ENCODE results near the gene HYDIN. TPM values are rescaled to one million over a fixed set of nuclear protein-coding genes. Genes with fewer than 3 reads are reported as not detected.

HYDIN gene
- total and polyA plus RNA-seq, 4 experiments from 2014 or later: not detected

GRCh38 chr16:70782237-70782636 lies 448.3 kb downstream of the HYDIN start:
- H3K27ac Mint-ChIP-seq: no peak overlapping the region
- H3K4me3 ChIP-seq (ENCODE audit: low read length in 2 of 2): no peak overlapping the region
- DNase-seq: no peak
- no peak overlapping the region for H3K27ac ChIP-seq (ENCODE audit: low read depth, low read length)
- POLR2A ChIA-PET (ENCODE audit: partially characterized antibody): no interaction called here
- H3K4me1 Mint-ChIP-seq: peaks cover 0 to 3% (median 0%) of the 10 kb centered on the region in 4 donors
- H3K27me3 ChIP-seq (ENCODE audit: insufficient read depth, low read length): no peaks in the 10 kb centered on the region
- CTCF ChIA-PET (ENCODE audit: partially characterized antibody): no interaction called here
- H3K27me3 Mint-ChIP-seq: no peaks in the 10 kb centered on the region
- intact Hi-C loops (cut with micrococcal nuclease): no loop called here
- H3K9me3 Mint-ChIP-seq: peaks cover 0 to 3% (median 0%) of the 10 kb centered on the region in 8 donors
- H3K9me3 ChIP-seq (ENCODE audit: control insufficient read depth in 1 of 2, low read length in 2 of 2): no peaks in the 10 kb centered on the region
- peaks cover 82% of the 10 kb centered on the region for H3K36me3 ChIP-seq (ENCODE audit: insufficient read depth, low read length)
- no peak overlapping the region for H3K4me3 Mint-ChIP-seq
- peaks cover 81 to 91% of the 10 kb centered on the region in 2 donors for H3K36me3 Mint-ChIP-seq
- H3K4me1 ChIP-seq (ENCODE audit: insufficient read depth, low read length): no peaks in the 10 kb centered on the region

DNA sequence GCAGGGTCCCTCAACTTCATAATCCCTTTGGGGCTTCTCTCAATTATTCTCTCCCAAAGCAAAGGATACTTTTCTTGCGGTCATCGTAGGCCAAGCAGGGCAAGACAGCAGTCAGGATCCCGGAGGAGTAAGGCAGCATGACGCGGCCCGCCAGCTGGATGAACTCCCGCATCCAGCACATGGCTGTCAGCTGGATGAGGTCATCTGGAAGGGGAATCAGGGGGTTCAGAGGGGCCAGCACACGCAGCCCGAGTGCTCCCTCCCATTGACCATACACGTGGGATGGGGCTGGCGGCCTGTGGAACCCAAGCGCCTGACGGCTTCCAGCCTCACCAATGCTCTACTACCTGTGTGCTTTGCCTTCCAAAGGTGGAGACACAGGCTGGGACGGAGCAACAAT lies 448.7 kb downstream of the HYDIN start:
- peaks cover 0 to 3% (median 0%) of the 10 kb centered on the region in 8 donors for H3K9me3 Mint-ChIP-seq
- no peak overlapping the region for H3K4me3 Mint-ChIP-seq
- H3K27ac ChIP-seq (ENCODE audit: low read depth, low read length): no peak overlapping the region
- no peaks in the 10 kb centered on the region for H3K27me3 ChIP-seq (ENCODE audit: insufficient read depth, low read length)
- peaks cover 80 to 88% of the 10 kb centered on the region in 2 donors for H3K36me3 Mint-ChIP-seq
- peaks cover 0 to under 1% (median 0%) of the 10 kb centered on the region in 4 donors for H3K4me1 Mint-ChIP-seq
- no peak overlapping the region for H3K27ac Mint-ChIP-seq
- intact Hi-C loops (cut with micrococcal nuclease): no loop called here
- no peaks in the 10 kb centered on the region for H3K9me3 ChIP-seq (ENCODE audit: control insufficient read depth in 1 of 2, low read length in 2 of 2)
- ChIA-PET CTCF (ENCODE audit: partially characterized antibody) (interaction anchor here (1.1 kb wide), 1 partner anchor 11 kb away, joined by 10 read pairs; no protein-coding TSS in a partner anchor), POLR2A (ENCODE audit: partially characterized antibody) (no interaction called here)
- H3K4me1 ChIP-seq (ENCODE audit: insufficient read depth, low read length): no peaks in the 10 kb centered on the region
- no peaks in the 10 kb centered on the region for H3K27me3 Mint-ChIP-seq
- no peak for DNase-seq
- H3K36me3 ChIP-seq (ENCODE audit: insufficient read depth, low read length): peaks cover 81% of the 10 kb centered on the region
- no peak overlapping the region for H3K4me3 ChIP-seq (ENCODE audit: low read length in 2 of 2)

DNA sequence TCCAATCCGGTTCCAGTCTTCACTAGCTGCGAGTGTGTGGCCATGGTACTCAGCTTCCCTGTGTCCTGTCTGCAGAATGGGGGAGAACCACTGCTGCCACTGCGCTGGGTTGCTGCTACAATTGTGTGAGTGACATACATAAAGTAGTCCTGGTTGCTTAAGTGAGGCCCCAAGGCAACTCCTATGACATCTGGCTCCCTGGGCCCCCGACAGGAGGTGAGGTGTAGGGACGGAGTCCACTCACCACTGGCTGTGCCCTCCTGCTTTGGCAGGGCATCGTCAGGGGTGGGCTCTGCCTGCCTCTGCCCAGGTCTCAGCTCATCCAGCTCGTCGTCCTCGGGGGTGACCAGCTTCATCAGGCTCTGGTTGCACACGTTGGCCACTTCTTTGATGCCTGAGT lies 450.0 kb downstream of the HYDIN start:
- Mint-ChIP-seq H3K4me1 (no peaks in the 10 kb centered on the region), H3K27ac (no peak overlapping the region), H3K4me3 (no peak overlapping the region), H3K27me3 (no peaks in the 10 kb centered on the region), H3K9me3 (peaks cover 0 to 3% (median 0%) of the 10 kb centered on the region in 8 donors), H3K36me3 (peaks cover 75 to 87% of the 10 kb centered on the region in 2 donors)
- ChIA-PET CTCF (ENCODE audit: partially characterized antibody) (interaction anchor here (2.2 kb wide), 1 partner anchor 10 kb away, joined by 12 read pairs; no protein-coding TSS in a partner anchor), POLR2A (ENCODE audit: partially characterized antibody) (no interaction called here)
- Histone ChIP-seq H3K4me1 (ENCODE audit: insufficient read depth, low read length) (no peaks in the 10 kb centered on the region), H3K27me3 (ENCODE audit: insufficient read depth, low read length) (no peaks in the 10 kb centered on the region), H3K27ac (ENCODE audit: low read depth, low read length) (no peak overlapping the region), H3K4me3 (ENCODE audit: low read length in 2 of 2) (no peak overlapping the region), H3K36me3 (ENCODE audit: insufficient read depth, low read length) (peaks cover 68% of the 10 kb centered on the region), H3K9me3 (ENCODE audit: control insufficient read depth in 1 of 2, low read length in 2 of 2) (no peaks in the 10 kb centered on the region)
- no peak for DNase-seq
- intact Hi-C loops (cut with micrococcal nuclease): no loop called here

DNA sequence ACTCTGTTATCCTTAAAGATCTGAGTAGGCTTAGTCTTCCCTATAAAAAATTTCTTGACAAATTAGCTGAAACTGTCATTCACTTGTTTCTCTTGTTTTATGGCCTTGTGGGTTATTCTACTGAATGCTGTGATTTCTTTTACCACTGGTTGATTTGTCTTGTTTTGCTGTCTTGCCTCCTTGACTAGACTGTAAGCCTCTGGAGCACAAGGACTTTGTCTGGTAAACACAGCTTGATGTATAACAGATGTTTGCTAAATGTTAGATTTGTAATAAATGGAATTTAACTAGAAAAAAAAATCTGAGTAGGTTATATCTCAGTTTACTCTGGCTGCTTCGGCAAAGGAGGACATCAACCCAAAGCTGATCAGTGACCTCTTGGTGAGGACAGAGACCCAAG lies 451.2 kb downstream of the HYDIN start:
- CTCF ChIA-PET (ENCODE audit: partially characterized antibody): interaction anchor here (2.2 kb wide), 1 partner anchor 8 kb away, joined by 12 read pairs; no protein-coding TSS in a partner anchor
- peaks cover 72 to 85% of the 10 kb centered on the region in 2 donors for H3K36me3 Mint-ChIP-seq

DNA sequence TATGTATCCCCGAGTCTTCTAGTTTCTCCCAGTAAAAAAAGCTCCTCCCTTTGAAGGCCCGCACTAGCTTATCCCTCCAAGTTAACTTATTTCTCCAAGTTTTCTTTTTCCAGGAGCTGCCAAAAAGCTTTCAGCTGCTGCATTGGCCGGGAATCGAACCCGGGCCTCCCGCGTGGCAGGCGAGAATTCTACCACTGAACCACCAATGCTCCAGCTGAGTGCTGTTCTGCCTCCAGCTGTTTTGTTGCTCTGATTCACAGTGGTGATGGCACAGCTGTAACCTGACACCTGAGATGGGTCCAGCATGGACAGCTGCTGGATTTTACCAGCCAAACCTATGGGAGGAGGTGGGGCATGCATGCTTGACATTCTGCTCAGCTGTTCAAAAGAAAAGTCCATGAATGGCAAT lies 451.6 kb downstream of the HYDIN start:
- H3K9me3 Mint-ChIP-seq: peaks cover 0 to 3% (median 0%) of the 10 kb centered on the region in 8 donors
- no peak overlapping the region for H3K4me3 Mint-ChIP-seq
- H3K27me3 Mint-ChIP-seq: no peaks in the 10 kb centered on the region
- H3K4me1 Mint-ChIP-seq: no peaks in the 10 kb centered on the region
- H3K9me3 ChIP-seq (ENCODE audit: control insufficient read depth in 1 of 2, low read length in 2 of 2): no peaks in the 10 kb centered on the region
- peaks cover 72 to 85% of the 10 kb centered on the region in 2 donors for H3K36me3 Mint-ChIP-seq
- H3K4me3 ChIP-seq (ENCODE audit: low read length in 2 of 2): no peak overlapping the region
- H3K4me1 ChIP-seq (ENCODE audit: insufficient read depth, low read length): no peaks in the 10 kb centered on the region
- no peak overlapping the region for H3K27ac Mint-ChIP-seq
- no peaks in the 10 kb centered on the region for H3K27me3 ChIP-seq (ENCODE audit: insufficient read depth, low read length)
- H3K36me3 ChIP-seq (ENCODE audit: insufficient read depth, low read length): peaks cover 54% of the 10 kb centered on the region
- H3K27ac ChIP-seq (ENCODE audit: low read depth, low read length): no peak overlapping the region
- intact Hi-C loops (cut with micrococcal nuclease): loop anchor here (10.0 kb wide), 1 partner anchor 124 kb away; no protein-coding TSS in a partner anchor
- CTCF ChIA-PET (ENCODE audit: partially characterized antibody): interaction anchor here (2.2 kb wide), 1 partner anchor 8 kb away, joined by 12 read pairs; no protein-coding TSS in a partner anchor
- no peak for DNase-seq
- POLR2A ChIA-PET (ENCODE audit: partially characterized antibody): no interaction called here

More for the DNA sequence above, 451.2 kb downstream of the HYDIN start:
- H3K27me3 Mint-ChIP-seq: no peaks in the 10 kb centered on the region
- H3K4me3 Mint-ChIP-seq: no peak overlapping the region
- Histone ChIP-seq H3K4me1 (ENCODE audit: insufficient read depth, low read length) (no peaks in the 10 kb centered on the region), H3K4me3 (ENCODE audit: low read length in 2 of 2) (no peak overlapping the region), H3K27me3 (ENCODE audit: insufficient read depth, low read length) (no peaks in the 10 kb centered on the region), H3K36me3 (ENCODE audit: insufficient read depth, low read length) (peaks cover 58% of the 10 kb centered on the region), H3K27ac (ENCODE audit: low read depth, low read length) (no peak overlapping the region), H3K9me3 (ENCODE audit: control insufficient read depth in 1 of 2, low read length in 2 of 2) (no peaks in the 10 kb centered on the region)
- no peak overlapping the region for H3K27ac Mint-ChIP-seq
- POLR2A ChIA-PET (ENCODE audit: partially characterized antibody): no interaction called here
- intact Hi-C loops (cut with micrococcal nuclease): loop anchor here (10.0 kb wide), 1 partner anchor 125 kb away; no protein-coding TSS in a partner anchor
- peaks cover 0 to 3% (median 0%) of the 10 kb centered on the region in 8 donors for H3K9me3 Mint-ChIP-seq
- DNase-seq: no peak
- H3K4me1 Mint-ChIP-seq: no peaks in the 10 kb centered on the region

DNA sequence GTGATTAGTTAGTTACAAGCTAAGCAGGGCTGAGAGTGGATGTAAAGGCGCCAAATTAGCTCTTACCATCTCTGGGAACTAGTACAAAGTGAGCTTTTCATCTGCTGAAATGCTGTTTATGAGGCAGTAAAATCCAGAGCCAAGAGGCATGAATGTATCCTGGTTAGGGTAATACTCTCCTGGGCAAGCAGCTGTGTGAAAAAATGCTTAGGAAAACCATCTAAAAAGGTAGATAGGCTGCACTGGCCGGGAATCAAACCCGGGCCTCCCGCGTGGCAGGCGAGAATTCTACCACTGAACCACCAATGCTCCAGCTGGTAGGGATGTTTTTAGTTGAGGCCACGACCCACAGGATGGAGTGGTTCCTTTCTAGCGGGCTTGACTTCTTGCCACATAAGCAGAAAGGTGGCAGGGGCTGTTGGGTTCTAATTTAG lies 452.5 kb downstream of the HYDIN start:
- Mint-ChIP-seq H3K4me3 (no peak overlapping the region), H3K36me3 (peaks cover 62 to 79% of the 10 kb centered on the region in 2 donors), H3K27me3 (no peaks in the 10 kb centered on the region), H3K27ac (no peak overlapping the region), H3K4me1 (no peaks in the 10 kb centered on the region), H3K9me3 (peaks cover 0 to 3% (median 0%) of the 10 kb centered on the region in 8 donors)
- DNase-seq: no peak
- intact Hi-C loops (cut with micrococcal nuclease): loop anchor here (10.0 kb wide), 1 partner anchor 123 kb away; no protein-coding TSS in a partner anchor
- Histone ChIP-seq H3K9me3 (ENCODE audit: control insufficient read depth in 1 of 2, low read length in 2 of 2) (no peaks in the 10 kb centered on the region), H3K36me3 (ENCODE audit: insufficient read depth, low read length) (peaks cover 45% of the 10 kb centered on the region), H3K4me3 (ENCODE audit: low read length in 2 of 2) (no peak overlapping the region), H3K27ac (ENCODE audit: low read depth, low read length) (no peak overlapping the region), H3K27me3 (ENCODE audit: insufficient read depth, low read length) (no peaks in the 10 kb centered on the region), H3K4me1 (ENCODE audit: insufficient read depth, low read length) (no peaks in the 10 kb centered on the region)
- ChIA-PET CTCF (ENCODE audit: partially characterized antibody) (interaction anchor here (0.9 kb wide), 1 partner anchor 277 kb away, joined by 4 read pairs; no protein-coding TSS in a partner anchor), POLR2A (ENCODE audit: partially characterized antibody) (no interaction called here)

DNA sequence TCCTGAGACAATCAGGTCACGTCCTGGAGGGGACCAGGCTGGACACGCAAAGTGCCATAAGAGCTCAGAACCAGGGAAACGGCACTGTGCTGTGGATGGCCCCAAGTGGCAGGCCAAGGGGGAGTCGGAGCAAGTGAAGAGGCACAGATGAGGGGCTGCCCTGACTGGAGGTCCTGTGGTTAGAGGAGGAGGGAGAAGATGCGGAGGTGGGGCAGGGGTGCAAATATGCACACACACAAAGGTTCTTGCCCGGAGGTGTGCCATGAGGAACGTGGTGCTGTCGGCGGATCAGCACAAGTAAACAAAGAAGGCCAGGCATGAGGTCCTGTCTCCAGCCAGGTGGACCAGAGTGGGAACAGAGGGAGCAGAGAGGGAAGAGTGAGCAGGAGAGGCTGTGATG lies 453.0 kb downstream of the HYDIN start:
- Histone ChIP-seq H3K27ac (ENCODE audit: low read depth, low read length) (no peak overlapping the region), H3K9me3 (ENCODE audit: control insufficient read depth in 1 of 2, low read length in 2 of 2) (no peaks in the 10 kb centered on the region), H3K36me3 (ENCODE audit: insufficient read depth, low read length) (peaks cover 42% of the 10 kb centered on the region), H3K4me3 (ENCODE audit: low read length in 2 of 2) (no peak overlapping the region), H3K27me3 (ENCODE audit: insufficient read depth, low read length) (no peaks in the 10 kb centered on the region), H3K4me1 (ENCODE audit: insufficient read depth, low read length) (no peaks in the 10 kb centered on the region)
- H3K9me3 Mint-ChIP-seq: peaks cover 0 to 3% (median 0%) of the 10 kb centered on the region in 8 donors
- no peak overlapping the region for H3K27ac Mint-ChIP-seq
- H3K27me3 Mint-ChIP-seq: no peaks in the 10 kb centered on the region
- no peaks in the 10 kb centered on the region for H3K4me1 Mint-ChIP-seq
- no peak for DNase-seq
- ChIA-PET POLR2A (ENCODE audit: partially characterized antibody) (no interaction called here), CTCF (ENCODE audit: partially characterized antibody) (no interaction called here)
- no peak overlapping the region for H3K4me3 Mint-ChIP-seq
- H3K36me3 Mint-ChIP-seq: peaks cover 61 to 80% of the 10 kb centered on the region in 2 donors
- intact Hi-C loops (cut with micrococcal nuclease): loop anchor here (10.0 kb wide), 1 partner anchor 123 kb away; no protein-coding TSS in a partner anchor

All from CD4-positive, alpha-beta memory T cell (primary cell).